CD4-positive, alpha-beta T cell treated with Interleukin-12 subunit alpha and Interleukin-12 subunit beta, for 1 hour (primary cell): ENCODE data around the gene TNS1.
"Not testable (repeated sequence)": the region's sequence is repeated elsewhere in the genome, so short reads cannot be mapped to it uniquely, and the experiment has no call there.

ENCODE experiments used
- DNase-seq: peaks from one replicate; pipeline ENCODE4 v3.0.0-alpha.2; 2020

TNS1 gene

GRCh38 chr2:217790681-217791392 is 212.0 kb downstream of the TNS1 start:
- no peak for DNase-seq

GRCh38 chr2:217790195-217790594 is 212.6 kb downstream of the TNS1 start:
- DNase-seq = peak; percentile 40

- no peak for DNase-seq
These were observed 213.0 kb downstream of the TNS1 start for GRCh38 chr2:217789736-217790181.

GRCh38 chr2:217789003-217789735 is 213.6 kb downstream of the TNS1 start:
- DNase-seq = peak; percentile 64

GRCh38 chr2:217788669-217789002 is 214.2 kb downstream of the TNS1 start:
- DNase-seq = no peak

- DNase-seq = no peak
These were observed 215.5 kb downstream of the TNS1 start for GRCh38 chr2:217787160-217787877.

GRCh38 chr2:217786560-217786959 is 216.2 kb downstream of the TNS1 start:
- not testable (repeated sequence) for DNase-seq

GRCh38 chr2:217785544-217786045 is 217.2 kb downstream of the TNS1 start:
- DNase-seq = peak; percentile 70

GRCh38 chr2:217784996-217785543 is 217.7 kb downstream of the TNS1 start:
- no peak for DNase-seq

- DNase-seq = no peak
These were observed 219.6 kb downstream of the TNS1 start for GRCh38 chr2:217783243-217783642.

GRCh38 chr2:217777906-217778305 is 224.9 kb downstream of the TNS1 start:
- no peak for DNase-seq

GRCh38 chr2:217776631-217777030 is 226.2 kb downstream of the TNS1 start:
- DNase-seq = no peak

GRCh38 chr2:217775920-217776503 is 226.8 kb downstream of the TNS1 start:
- DNase-seq = no peak

- DNase-seq = no peak
These were observed 228.6 kb downstream of the TNS1 start for GRCh38 chr2:217774232-217774631.

GRCh38 chr2:217773539-217773938 is 229.3 kb downstream of the TNS1 start:
- no peak for DNase-seq

GRCh38 chr2:217766356-217766755 is 236.4 kb downstream of the TNS1 start:
- no peak for DNase-seq

- no peak for DNase-seq
These were observed 241.0 kb downstream of the TNS1 start for GRCh38 chr2:217761645-217762277.

GRCh38 chr2:217759991-217760390 is 242.8 kb downstream of the TNS1 start:
- no peak for DNase-seq

GRCh38 chr2:217757108-217757463 is 245.7 kb downstream of the TNS1 start:
- no peak for DNase-seq

GRCh38 chr2:217756375-217757107 is 246.3 kb downstream of the TNS1 start:
- peak; percentile 56 for DNase-seq

- no peak for DNase-seq
These were observed 247.6 kb downstream of the TNS1 start for GRCh38 chr2:217755027-217755745.
